ENCODE measurements around the gene ZC4H2.
"Not testable (repeated sequence)": the region's sequence is repeated elsewhere in the genome, so short reads cannot be mapped to it uniquely, and the experiment has no call there.

Gene ZC4H2

DNA sequence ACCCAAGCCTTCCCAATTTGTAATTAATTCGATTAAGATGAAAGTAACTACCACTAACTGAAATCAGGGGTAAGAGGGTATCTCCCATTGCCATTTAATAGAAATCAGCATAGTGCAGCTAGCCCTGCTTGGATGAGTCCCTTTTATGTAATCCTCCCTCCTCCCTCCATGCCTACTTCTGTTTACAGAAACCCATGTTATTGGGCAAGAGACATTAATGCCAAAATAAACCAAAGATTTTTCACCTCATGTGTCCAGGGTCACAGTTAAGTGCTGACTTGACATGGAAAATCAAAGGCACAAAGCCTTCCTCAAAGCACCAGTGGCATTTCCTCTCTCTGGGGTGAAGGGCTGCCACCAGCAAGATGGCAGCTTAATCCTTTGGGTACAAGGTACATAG is 50.8 kb downstream of the ZC4H2 start:
- no peak overlapping the region for H3K4me3 ChIP-seq (ENCODE audit: low read depth, low read length)
- no peaks in the 10 kb centered on the region for H3K36me3 ChIP-seq (ENCODE audit: insufficient read depth, low read length)
- no peak overlapping the region for H2AFZ ChIP-seq (ENCODE audit: low read length, unreplicated experiment)
- no peaks in the 10 kb centered on the region for H3K79me2 ChIP-seq (ENCODE audit: control insufficient read depth, insufficient read depth, low read length, unreplicated experiment)
- H3K27ac ChIP-seq (ENCODE audit: low read depth, low read length) = no peak overlapping the region
- H3K4me1 ChIP-seq (ENCODE audit: control insufficient read depth, insufficient read depth, low read length, unreplicated experiment) = no peaks in the 10 kb centered on the region
- H3K27me3 ChIP-seq (ENCODE audit: insufficient read depth, low read length) = no peaks in the 10 kb centered on the region

- H3K36me3 ChIP-seq (ENCODE audit: insufficient read depth, low read length) = no peaks in the 10 kb centered on the region
- H3K27ac ChIP-seq (ENCODE audit: low read depth, low read length) = no peak overlapping the region
- no peak overlapping the region for H3K4me3 ChIP-seq (ENCODE audit: low read depth, low read length)
- no peak overlapping the region for H2AFZ ChIP-seq (ENCODE audit: low read length, unreplicated experiment)
- H3K4me1 ChIP-seq (ENCODE audit: control insufficient read depth, insufficient read depth, low read length, unreplicated experiment) = no peaks in the 10 kb centered on the region
- no peaks in the 10 kb centered on the region for H3K27me3 ChIP-seq (ENCODE audit: insufficient read depth, low read length)
- no peaks in the 10 kb centered on the region for H3K79me2 ChIP-seq (ENCODE audit: control insufficient read depth, insufficient read depth, low read length, unreplicated experiment)
These were observed 68.1 kb downstream of the ZC4H2 start for GRCh38 chrX:64908121-64908520.

DNA sequence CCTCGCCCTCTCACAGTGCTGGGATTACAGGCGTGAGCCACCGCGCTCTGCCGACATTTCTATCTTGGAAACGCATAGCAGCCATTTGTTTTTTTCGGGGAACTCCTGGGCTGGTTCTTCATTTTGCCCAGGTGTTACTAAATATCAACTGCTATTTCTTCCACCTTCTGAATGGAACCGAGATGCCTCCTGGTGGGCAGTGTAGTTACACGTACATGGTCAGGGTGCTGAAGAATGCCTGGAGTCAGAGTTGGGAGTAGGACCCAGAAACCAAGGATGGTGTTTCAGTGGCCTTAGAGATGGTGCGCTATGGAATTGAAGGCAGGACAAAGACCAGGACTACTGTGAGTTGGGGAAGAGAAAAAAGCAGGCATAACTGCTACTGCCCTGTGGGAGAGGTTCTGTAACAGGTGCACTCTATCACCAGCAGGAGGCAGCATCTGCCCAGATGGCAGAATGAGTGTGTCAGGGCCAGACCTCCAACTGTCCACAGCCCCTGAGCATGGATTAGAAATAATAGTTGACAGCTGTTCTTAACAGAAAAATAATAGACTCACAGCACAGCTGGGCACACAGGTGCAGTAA is 81.7 kb downstream of the ZC4H2 start:
- H3K27me3 ChIP-seq (ENCODE audit: insufficient read depth, low read length) = no peaks in the 10 kb centered on the region
- H3K79me2 ChIP-seq (ENCODE audit: control insufficient read depth, insufficient read depth, low read length, unreplicated experiment) = no peaks in the 10 kb centered on the region
- no peak overlapping the region for H3K4me3 ChIP-seq (ENCODE audit: low read depth, low read length)
- H3K36me3 ChIP-seq (ENCODE audit: insufficient read depth, low read length) = no peaks in the 10 kb centered on the region
- no peak overlapping the region for H3K27ac ChIP-seq (ENCODE audit: low read depth, low read length)
- H3K4me1 ChIP-seq (ENCODE audit: control insufficient read depth, insufficient read depth, low read length, unreplicated experiment) = no peaks in the 10 kb centered on the region
- no peak overlapping the region for H2AFZ ChIP-seq (ENCODE audit: low read length, unreplicated experiment)

GRCh38 chrX:64885850-64886249 is 90.4 kb downstream of the ZC4H2 start:
- Histone ChIP-seq H3K4me1 (ENCODE audit: control insufficient read depth, insufficient read depth, low read length, unreplicated experiment) (no peaks in the 10 kb centered on the region), H3K4me3 (ENCODE audit: low read depth, low read length) (no peak overlapping the region), H2AFZ (ENCODE audit: low read length, unreplicated experiment) (no peak overlapping the region), H3K27ac (ENCODE audit: low read depth, low read length) (no peak overlapping the region), H3K27me3 (ENCODE audit: insufficient read depth, low read length) (no peaks in the 10 kb centered on the region), H3K36me3 (ENCODE audit: insufficient read depth, low read length) (no peaks in the 10 kb centered on the region), H3K79me2 (ENCODE audit: control insufficient read depth, insufficient read depth, low read length, unreplicated experiment) (no peaks in the 10 kb centered on the region)

DNA sequence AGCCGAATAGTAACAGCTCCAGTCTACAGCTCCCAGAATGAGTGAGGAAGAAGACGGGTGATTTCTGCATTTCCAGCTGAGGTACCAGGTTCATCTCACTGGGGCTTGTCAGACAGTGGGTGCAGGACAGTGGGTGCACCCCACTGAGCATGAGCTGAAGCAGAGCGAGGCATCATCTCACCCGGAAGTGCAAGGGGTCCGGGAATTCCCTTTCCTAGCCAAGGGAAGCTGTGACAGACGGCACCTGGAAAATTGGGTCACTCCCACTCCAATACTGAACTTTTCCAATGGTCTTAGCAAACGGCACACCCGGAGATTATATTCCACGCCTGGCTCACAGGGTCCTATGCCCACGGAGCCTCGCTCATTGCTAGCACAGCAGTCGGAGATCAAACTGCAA is 97.5 kb downstream of the ZC4H2 start:
- not testable (repeated sequence) for H3K4me1 ChIP-seq (ENCODE audit: control insufficient read depth, insufficient read depth, low read length, unreplicated experiment); H3K36me3 ChIP-seq (ENCODE audit: insufficient read depth, low read length)

DNA sequence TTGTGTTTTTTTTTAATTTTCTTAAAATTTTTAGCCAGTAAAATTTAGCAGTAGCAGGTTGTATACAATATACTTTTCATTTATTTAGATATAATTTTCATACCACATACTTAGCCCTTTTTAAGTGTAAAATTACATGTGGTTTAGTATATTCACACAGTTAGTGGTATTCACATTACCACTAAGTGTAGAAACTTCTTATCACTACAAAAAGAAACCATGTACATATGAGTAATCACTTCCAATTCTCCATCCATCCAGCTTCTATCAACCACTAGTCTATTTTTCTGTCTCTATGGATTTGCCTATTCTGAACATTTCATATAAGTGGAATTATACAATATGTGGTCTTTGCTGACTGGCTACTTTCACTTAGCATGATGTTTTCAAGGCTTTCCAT is 109.0 kb downstream of the ZC4H2 start:
- H2AFZ ChIP-seq (ENCODE audit: low read length, unreplicated experiment) = no peak overlapping the region
- no peak overlapping the region for H3K4me3 ChIP-seq (ENCODE audit: low read depth, low read length)
- H3K79me2 ChIP-seq (ENCODE audit: control insufficient read depth, insufficient read depth, low read length, unreplicated experiment) = no peaks in the 10 kb centered on the region
- H3K27me3 ChIP-seq (ENCODE audit: insufficient read depth, low read length) = no peaks in the 10 kb centered on the region
- no peak overlapping the region for H3K27ac ChIP-seq (ENCODE audit: low read depth, low read length)
- no peaks in the 10 kb centered on the region for H3K36me3 ChIP-seq (ENCODE audit: insufficient read depth, low read length)
- no peaks in the 10 kb centered on the region for H3K4me1 ChIP-seq (ENCODE audit: control insufficient read depth, insufficient read depth, low read length, unreplicated experiment)

More for the DNA sequence above, 97.5 kb downstream of the ZC4H2 start:
- not testable (repeated sequence) for H3K27me3 ChIP-seq (ENCODE audit: insufficient read depth, low read length); H3K27ac ChIP-seq (ENCODE audit: low read depth, low read length); H3K79me2 ChIP-seq (ENCODE audit: control insufficient read depth, insufficient read depth, low read length, unreplicated experiment); H3K4me3 ChIP-seq (ENCODE audit: low read depth, low read length); H2AFZ ChIP-seq (ENCODE audit: low read length, unreplicated experiment)
